GM12864 (cell line): ENCODE results near the gene MDFI.

Source experiments
- DNase-seq: peaks from one replicate; pipeline ENCODE4 v3.0.0-alpha.2; 2011; ENCODE audit warnings: low read depth
- H3K4me3 ChIP-seq: 2 replicates; pipeline ENCODE4 v1.5.1; 2011; ENCODE audit warnings: mild to moderate bottlenecking, low read depth, low read length, control low read depth
- TF ChIP-seq, protein P1 (sequence below): IDR thresholded peaks from 2 replicates; pipeline ENCODE4 v1.5.1; 2011; ENCODE audit warnings: low read depth, mild to moderate bottlenecking, moderate library complexity, low read length, control low read depth, inconsistent platforms; ENCODE audit errors: missing control alignments

The MDFI gene

DNA sequence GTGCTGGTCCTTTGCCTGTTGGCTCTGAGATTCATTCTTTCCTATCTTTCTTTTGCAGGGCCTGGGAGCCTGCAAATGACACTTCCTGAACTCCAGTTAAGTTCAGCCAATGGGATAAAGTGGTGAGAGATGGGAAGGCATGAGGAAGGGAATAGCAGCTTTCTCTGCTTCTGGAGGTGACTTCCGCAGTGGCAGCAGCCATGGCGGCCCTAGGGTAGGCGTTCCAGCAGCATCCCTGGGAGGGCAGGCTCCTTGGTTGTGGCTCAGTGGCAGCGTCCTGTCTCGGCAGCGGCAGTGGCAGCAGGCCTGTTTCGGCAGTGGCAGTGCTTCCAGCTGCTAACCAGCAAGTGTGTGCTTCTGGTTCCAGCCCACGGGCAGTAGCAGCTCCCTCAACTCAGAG lies 7.3 kb upstream of the MDFI start:
- TF ChIP-seq, protein P1, sequence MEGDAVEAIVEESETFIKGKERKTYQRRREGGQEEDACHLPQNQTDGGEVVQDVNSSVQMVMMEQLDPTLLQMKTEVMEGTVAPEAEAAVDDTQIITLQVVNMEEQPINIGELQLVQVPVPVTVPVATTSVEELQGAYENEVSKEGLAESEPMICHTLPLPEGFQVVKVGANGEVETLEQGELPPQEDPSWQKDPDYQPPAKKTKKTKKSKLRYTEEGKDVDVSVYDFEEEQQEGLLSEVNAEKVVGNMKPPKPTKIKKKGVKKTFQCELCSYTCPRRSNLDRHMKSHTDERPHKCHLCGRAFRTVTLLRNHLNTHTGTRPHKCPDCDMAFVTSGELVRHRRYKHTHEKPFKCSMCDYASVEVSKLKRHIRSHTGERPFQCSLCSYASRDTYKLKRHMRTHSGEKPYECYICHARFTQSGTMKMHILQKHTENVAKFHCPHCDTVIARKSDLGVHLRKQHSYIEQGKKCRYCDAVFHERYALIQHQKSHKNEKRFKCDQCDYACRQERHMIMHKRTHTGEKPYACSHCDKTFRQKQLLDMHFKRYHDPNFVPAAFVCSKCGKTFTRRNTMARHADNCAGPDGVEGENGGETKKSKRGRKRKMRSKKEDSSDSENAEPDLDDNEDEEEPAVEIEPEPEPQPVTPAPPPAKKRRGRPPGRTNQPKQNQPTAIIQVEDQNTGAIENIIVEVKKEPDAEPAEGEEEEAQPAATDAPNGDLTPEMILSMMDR, result no peak
- H3K4me3 ChIP-seq, result no peak overlapping the region
- no peak for DNase-seq

DNA sequence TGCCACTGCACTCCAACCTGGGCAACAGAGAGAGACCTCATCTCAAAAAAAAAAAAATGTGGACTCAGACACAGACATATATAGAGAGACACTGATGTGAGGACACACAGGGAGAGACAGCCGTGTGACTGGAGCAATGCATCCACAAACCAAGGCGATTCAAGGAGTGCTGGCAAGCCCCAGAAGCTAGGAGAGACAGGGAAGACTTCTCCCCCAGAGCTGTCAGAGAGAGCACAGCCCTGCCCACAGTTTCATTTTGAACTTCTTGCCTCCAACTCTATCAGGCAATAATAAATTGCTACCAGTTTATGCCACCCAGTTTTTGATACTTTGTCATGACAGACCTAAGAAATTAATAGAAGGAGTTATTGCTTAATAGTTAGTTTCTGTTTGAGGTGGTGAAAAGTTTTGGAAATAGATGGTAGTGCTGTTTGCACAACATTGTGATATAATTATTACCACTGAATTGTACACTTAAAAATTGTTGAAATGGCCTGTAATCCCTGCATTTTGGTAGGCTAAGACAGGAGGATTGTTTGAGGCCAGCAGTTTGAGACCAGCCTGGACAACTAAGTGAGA lies 5.1 kb upstream of the MDFI start:
- no peak for DNase-seq
- no peak overlapping the region for H3K4me3 ChIP-seq
- TF ChIP-seq, protein P1, result no peak

DNA sequence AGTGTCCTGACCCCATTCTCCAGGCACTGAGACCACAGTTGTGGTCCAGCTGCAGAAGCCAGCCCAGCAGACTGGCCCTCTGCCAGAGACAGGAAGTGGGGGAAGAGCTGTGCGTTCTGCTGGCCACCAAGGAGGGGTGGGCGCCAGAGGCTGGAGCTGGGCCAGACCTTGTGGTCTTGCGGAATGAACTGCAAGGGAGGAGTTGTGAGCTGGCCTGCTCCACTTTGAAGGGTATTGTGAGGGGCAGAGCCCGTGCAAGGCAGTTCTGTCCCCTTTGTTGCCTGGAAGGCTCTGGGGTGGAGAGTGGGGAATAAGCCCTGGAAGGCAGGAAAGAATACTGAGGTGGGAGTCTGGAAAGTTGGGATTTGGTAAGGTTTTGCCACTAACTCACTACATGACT lies 3.6 kb upstream of the MDFI start:
- TF ChIP-seq, protein P1, result no peak
- DNase-seq, result no peak
- H3K4me3 ChIP-seq, result no peak overlapping the region

DNA sequence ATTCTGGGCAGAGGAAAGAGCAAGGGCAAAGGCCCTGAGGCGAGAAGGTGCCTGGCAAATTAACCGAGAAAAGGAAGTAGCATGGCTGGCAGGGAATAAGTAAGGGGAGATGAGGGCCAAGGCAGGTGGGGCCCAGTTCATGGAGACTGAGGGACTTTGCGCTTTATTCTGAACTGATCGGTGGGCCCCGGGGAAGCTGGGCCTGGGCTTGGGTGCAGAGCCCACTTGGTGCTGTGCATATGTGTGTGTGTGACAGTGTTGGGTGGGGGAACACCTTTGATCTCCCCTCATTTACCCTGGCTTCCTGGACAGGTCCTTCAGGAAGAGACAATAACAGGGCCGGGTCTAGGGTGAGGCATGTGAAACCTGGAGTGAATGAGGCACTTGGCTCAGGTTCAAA lies 2.9 kb upstream of the MDFI start:
- no peak for DNase-seq
- H3K4me3 ChIP-seq, result no peak overlapping the region
- TF ChIP-seq, protein P1, result no peak

DNA sequence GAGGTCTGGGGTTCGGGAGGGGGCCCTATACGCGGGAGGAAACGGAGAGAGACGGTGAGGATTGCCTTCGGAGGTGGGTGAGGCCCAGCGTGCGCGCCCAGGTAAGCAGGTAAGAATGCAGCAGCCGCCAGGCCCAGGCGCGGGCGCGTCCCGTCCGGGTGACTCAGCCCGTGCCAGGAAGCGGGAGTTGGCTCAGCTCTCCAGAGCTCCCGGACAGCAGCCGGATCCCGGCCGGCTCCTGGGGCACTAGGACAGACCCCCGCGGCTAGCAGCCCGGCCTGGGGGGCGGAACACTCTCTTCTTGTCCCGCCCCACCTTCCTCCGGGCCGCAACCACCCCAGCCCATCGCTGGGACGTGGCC lies 1.5 kb upstream of the MDFI start:
- TF ChIP-seq, protein P1, result no peak
- DNase-seq, result no peak
- H3K4me3 ChIP-seq, result no peak overlapping the region

DNA sequence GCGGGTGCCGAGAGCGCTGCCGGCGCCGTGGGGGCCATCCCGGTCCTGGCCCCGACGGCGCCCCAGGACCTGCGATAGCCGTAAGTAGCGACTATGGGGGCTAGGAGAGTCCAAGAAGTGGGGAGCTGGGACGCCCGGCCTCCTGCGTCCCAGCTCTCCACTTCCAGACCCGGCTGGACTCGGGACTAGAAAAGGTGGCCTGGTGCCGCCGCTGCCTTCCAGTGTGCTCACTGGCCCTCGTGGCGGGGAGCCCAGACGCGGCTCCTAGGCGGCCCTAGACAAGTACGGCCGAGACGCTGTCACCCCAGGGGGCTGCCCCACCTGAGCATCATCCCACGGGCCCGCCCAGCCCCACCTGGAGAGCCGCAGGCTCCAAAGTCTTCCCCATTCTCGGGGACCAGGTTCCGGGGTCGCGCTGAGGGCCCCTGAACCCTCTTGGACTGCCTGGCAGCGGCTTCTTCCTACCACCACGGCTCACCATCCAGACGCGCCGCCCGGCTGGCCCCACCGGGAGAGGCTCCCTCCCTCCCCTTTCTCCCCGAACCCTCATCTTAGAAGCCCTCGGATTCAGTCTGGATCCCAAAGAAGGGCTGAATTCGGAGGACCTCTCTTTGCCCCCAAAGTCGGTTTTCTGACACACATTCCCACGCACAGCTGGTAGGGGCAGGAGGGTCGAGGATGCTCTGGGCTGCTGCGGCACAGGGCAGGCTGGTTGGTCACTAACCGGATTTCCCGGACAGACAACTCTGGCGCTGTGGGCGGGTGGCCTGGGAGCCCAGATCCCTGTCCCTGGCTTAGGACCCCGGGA lies 870 bp upstream of the MDFI start:
- no peak overlapping the region for H3K4me3 ChIP-seq
- no peak for DNase-seq
- TF ChIP-seq, protein P1, result no peak
